ENCODE measurements around the gene SPECC1L. TPM values are rescaled to one million over a fixed set of nuclear protein-coding genes. Genes with fewer than 3 reads are reported as not detected.

Gene SPECC1L
- total RNA-seq, 1 donor, result 40.2 TPM

- no peak overlapping the region for H3K4me3 ChIP-seq (ENCODE audit: low read depth, low read length)
- TF ChIP-seq, protein P1, sequence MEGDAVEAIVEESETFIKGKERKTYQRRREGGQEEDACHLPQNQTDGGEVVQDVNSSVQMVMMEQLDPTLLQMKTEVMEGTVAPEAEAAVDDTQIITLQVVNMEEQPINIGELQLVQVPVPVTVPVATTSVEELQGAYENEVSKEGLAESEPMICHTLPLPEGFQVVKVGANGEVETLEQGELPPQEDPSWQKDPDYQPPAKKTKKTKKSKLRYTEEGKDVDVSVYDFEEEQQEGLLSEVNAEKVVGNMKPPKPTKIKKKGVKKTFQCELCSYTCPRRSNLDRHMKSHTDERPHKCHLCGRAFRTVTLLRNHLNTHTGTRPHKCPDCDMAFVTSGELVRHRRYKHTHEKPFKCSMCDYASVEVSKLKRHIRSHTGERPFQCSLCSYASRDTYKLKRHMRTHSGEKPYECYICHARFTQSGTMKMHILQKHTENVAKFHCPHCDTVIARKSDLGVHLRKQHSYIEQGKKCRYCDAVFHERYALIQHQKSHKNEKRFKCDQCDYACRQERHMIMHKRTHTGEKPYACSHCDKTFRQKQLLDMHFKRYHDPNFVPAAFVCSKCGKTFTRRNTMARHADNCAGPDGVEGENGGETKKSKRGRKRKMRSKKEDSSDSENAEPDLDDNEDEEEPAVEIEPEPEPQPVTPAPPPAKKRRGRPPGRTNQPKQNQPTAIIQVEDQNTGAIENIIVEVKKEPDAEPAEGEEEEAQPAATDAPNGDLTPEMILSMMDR (IDR thresholded peaks at IDR 0.05; ENCODE audit: insufficient read depth, low read depth, low read length), result no peak
- peak; percentile 35 for DNase-seq (ENCODE audit: low read depth)
Observed at GRCh38 chr22:24392218-24392931, 121.7 kb downstream of the SPECC1L start.

DNA sequence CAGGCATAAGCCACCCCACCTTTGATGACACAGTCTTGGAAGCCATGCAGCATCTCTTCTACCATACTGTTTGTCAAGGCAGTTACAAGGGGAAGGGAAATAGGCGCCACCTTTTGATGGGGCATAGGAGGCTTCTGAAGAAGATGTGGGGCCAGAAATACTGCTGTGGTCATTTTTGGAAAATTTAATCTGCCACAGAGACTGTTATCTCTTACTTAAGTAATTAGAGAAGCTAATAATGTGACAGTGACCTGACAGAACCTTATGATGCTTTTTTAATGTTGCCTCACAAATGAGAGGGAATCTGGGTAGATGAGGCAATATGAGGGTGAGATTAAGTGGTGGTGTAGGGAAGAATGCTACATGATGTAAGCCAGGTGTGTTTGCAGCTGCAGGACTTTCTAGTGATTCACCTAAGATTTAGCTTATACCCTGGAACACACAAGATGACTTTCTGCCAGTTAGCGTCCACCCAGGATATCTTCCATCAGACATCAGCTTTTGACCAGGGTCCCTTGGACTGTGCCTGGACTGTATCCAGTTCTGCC is 122.5 kb downstream of the SPECC1L start:
- TF ChIP-seq, protein P1 (IDR thresholded peaks at IDR 0.05; ENCODE audit: insufficient read depth, low read depth, low read length), result no peak
- no peak for DNase-seq (ENCODE audit: low read depth)
- no peak overlapping the region for H3K4me3 ChIP-seq (ENCODE audit: low read depth, low read length)

DNA sequence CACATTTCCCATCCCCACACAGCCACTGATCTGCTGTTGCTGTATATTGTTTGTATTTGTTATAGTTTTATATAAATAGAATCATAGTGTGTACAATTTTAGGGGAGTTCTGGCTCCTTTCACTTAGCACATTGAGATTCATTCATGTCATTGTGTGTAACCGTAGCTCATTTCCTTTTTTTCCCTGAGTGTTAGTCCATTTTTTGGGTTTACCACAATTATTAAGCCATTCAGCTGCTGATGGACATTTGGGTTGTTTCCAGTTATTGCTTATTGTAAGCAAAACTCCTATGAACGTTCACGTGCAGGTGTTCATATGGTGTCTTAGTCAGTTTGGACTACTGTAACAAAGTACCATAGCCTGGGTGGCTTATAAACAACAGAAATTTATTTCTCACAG is 123.2 kb downstream of the SPECC1L start:
- H3K4me3 ChIP-seq (ENCODE audit: low read depth, low read length), result no peak overlapping the region
- TF ChIP-seq, protein P1 (IDR thresholded peaks at IDR 0.05; ENCODE audit: insufficient read depth, low read depth, low read length), result no peak
- no peak for DNase-seq (ENCODE audit: low read depth)

DNA sequence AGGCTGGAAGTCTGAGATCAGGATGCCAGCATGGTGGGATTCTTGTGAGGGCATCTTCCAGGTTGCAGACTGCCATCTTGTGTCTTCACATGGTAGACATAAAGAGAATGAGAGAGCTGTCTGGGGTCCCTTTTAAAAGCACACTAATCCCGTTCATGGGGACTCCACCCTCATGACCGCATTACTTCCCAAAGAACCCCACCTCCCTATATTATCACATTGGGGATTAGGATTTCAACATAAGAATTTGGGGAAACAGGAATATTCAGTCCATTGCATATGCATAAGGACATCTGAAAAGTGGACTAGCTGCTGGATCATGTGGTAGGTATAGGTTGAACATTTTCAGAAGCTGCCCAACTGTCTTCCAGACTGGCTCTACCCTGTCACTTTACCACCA is 123.6 kb downstream of the SPECC1L start:
- DNase-seq (ENCODE audit: low read depth), result no peak
- no peak overlapping the region for H3K4me3 ChIP-seq (ENCODE audit: low read depth, low read length)
- TF ChIP-seq, protein P1 (IDR thresholded peaks at IDR 0.05; ENCODE audit: insufficient read depth, low read depth, low read length), result no peak

DNA sequence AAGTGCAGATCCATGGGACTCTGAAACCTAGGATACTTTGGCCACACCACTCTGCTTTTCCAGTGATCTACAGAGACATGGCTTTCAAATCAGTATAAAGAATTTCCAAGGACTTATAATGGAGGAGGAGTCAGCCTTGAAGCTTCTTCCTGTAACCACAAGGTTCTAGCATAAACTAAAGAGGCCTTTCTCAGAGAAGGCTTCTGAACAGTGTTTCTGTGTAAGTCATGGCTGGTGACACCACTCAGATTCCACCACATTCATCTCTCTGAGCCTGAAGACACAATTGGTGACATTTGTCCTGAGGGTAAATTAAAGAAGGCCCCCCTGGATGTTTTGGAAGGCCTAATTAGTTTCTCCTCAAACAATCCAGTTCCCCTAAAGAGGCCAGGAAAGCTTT is 127.8 kb downstream of the SPECC1L start:
- TF ChIP-seq, protein P1 (IDR thresholded peaks at IDR 0.05; ENCODE audit: insufficient read depth, low read depth, low read length), result no peak
- peak; percentile 27 for DNase-seq (ENCODE audit: low read depth)
- no peak overlapping the region for H3K4me3 ChIP-seq (ENCODE audit: low read depth, low read length)

DNA sequence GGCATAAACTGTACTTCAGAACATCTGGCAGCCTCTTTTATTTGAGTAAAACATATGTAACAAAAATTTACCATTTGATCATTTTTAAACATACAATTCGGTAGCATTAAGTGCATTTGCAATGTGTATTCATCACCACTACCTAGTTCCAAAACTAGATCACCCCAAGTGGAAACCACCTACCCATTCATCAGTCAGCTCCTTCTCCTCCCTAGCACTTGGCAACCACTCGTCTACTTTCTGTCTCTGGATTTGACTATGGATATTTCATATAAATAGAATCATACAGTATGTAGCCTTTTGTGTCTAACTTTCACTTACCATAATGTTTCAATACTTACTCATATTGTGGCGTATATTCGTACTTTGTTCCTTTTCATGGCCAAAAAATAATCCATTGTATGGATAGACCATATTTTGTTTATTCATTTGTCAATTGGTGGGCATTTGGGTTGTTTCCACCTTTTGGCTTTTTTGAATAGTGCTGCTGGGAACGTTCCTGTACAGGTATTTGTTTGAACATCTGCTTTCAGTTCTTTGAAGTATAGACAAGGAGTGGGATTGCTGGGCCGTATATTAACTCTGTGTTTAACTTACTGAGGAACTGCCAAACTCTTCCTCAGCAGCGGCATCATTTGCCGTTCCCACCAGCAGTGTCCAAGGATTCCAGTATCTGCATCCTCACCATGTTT is 129.5 kb downstream of the SPECC1L start:
- TF ChIP-seq, protein P1 (IDR thresholded peaks at IDR 0.05; ENCODE audit: insufficient read depth, low read depth, low read length), result no peak
- no peak for DNase-seq (ENCODE audit: low read depth)
- no peak overlapping the region for H3K4me3 ChIP-seq (ENCODE audit: low read depth, low read length)
